ENCODE data around the gene SUSD1.

Gene SUSD1

DNA sequence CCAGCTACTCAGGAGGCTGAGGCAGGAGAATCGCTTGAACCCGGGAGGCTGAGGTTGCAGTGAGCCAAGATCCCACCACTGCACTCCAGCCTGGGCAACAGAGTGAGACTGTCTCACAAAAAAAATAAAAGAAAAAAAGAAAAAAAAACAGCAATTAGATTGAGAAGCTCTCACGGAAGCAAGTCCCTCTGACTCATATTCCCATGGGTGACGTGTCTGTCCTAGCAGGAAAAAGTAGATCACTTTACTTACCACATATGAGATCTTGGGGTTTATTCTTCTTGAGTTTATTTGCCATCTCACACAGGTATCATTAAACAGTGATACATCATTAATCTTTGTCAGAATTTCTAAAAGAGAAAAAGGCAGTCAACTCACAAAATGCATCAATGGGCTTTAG is 62.6 kb downstream of the SUSD1 start:
- no peaks in the 10 kb centered on the region for H4K20me1 ChIP-seq (ENCODE audit: insufficient read depth, low read length)
- ATAC-seq (ENCODE audit: insufficient read depth, low read depth) (no peak), DNase-seq (no peak)
- no peak for TF ChIP-seq EZH2 (IDR thresholded peaks at IDR 0.05; ENCODE audit: borderline replicate concordance, low read depth, low read length, severe bottlenecking)
- TF ChIP-seq, protein P1, sequence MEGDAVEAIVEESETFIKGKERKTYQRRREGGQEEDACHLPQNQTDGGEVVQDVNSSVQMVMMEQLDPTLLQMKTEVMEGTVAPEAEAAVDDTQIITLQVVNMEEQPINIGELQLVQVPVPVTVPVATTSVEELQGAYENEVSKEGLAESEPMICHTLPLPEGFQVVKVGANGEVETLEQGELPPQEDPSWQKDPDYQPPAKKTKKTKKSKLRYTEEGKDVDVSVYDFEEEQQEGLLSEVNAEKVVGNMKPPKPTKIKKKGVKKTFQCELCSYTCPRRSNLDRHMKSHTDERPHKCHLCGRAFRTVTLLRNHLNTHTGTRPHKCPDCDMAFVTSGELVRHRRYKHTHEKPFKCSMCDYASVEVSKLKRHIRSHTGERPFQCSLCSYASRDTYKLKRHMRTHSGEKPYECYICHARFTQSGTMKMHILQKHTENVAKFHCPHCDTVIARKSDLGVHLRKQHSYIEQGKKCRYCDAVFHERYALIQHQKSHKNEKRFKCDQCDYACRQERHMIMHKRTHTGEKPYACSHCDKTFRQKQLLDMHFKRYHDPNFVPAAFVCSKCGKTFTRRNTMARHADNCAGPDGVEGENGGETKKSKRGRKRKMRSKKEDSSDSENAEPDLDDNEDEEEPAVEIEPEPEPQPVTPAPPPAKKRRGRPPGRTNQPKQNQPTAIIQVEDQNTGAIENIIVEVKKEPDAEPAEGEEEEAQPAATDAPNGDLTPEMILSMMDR (IDR thresholded peaks at IDR 0.05; ENCODE audit: borderline replicate concordance, extremely low read depth, low read length, poor library complexity, severe bottlenecking) = no peak
- H2AFZ ChIP-seq (ENCODE audit: low read depth, low read length) = no peak overlapping the region
- peaks cover 3% of the 10 kb centered on the region; the same call in 1 of the 2 replicates for H3K36me3 ChIP-seq (ENCODE audit: insufficient read depth, low read length)
- no peak overlapping the region for H3K4me3 ChIP-seq (ENCODE audit: low read depth in 1 of 2, low read length in 2 of 2)
- no peak overlapping the region for H3K27ac ChIP-seq (ENCODE audit: low read length)
- H3K9ac ChIP-seq (ENCODE audit: low read depth, low read length) = no peak overlapping the region
- H3K27me3 ChIP-seq (ENCODE audit: insufficient read depth, low read length, poor library complexity) = no peaks in the 10 kb centered on the region
- H3K9me3 ChIP-seq (ENCODE audit: insufficient read depth, low read length, severe bottlenecking) = no peaks in the 10 kb centered on the region
- H3K4me1 ChIP-seq (ENCODE audit: insufficient read depth, low read length) = no peaks in the 10 kb centered on the region
- H3K4me2 ChIP-seq (ENCODE audit: insufficient read depth, low read length) = no peak overlapping the region
- no peaks in the 10 kb centered on the region for H3K79me2 ChIP-seq (ENCODE audit: insufficient read depth, low read length)

DNA sequence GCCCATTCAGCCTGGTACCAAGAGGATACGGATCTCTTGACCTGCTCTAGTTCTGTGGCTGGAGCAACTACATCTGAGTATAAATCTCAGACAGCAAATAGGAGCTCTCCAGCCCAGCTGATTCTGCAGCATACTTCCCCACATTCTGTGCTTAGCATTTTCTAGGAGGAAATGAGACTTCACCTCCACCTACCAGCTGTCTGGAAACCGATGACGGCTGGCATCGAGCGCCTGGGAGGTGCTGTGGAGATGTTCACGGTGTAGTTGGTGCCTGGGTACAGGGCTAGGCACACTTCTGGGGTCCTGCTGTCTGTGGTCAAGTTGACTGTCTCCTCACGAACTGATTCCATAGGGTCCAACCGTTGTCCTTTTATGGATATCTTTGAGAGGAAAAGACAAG is 63.6 kb downstream of the SUSD1 start:
- Histone ChIP-seq H4K20me1 (ENCODE audit: insufficient read depth, low read length) (no peaks in the 10 kb centered on the region), H3K4me1 (ENCODE audit: insufficient read depth, low read length) (no peaks in the 10 kb centered on the region)
- ATAC-seq (ENCODE audit: insufficient read depth, low read depth) = no peak

DNA sequence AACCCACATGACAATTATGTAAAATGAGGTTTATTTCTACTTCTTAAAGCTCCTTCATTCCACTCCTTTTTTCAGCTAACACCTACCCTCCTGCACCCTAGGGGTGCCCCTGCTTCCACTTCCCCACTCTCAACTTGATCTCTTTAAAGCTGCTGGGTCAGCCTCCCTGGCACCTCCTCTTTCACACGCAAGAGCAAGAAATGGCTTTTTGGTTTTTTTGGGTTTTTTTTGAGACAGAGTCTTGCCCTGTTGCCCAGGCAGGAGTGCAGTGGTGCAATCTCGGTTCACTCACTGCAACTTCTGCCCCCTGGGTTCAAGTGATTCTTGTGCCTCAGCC is 64.4 kb downstream of the SUSD1 start:
- no peak overlapping the region for H3K9ac ChIP-seq (ENCODE audit: low read depth, low read length)
- no peak overlapping the region for H3K27ac ChIP-seq (ENCODE audit: low read length)
- H3K27me3 ChIP-seq (ENCODE audit: insufficient read depth, low read length, poor library complexity) = no peaks in the 10 kb centered on the region
- H3K4me1 ChIP-seq (ENCODE audit: insufficient read depth, low read length) = no peaks in the 10 kb centered on the region
- no peak for ATAC-seq (ENCODE audit: insufficient read depth, low read depth)
- H3K9me3 ChIP-seq (ENCODE audit: insufficient read depth, low read length, severe bottlenecking) = no peaks in the 10 kb centered on the region
- no peak for DNase-seq
- H3K36me3 ChIP-seq (ENCODE audit: insufficient read depth, low read length) = peaks cover 3% of the 10 kb centered on the region; the same call in 1 of the 2 replicates
- no peak overlapping the region for H2AFZ ChIP-seq (ENCODE audit: low read depth, low read length)
- TF ChIP-seq EZH2 (IDR thresholded peaks at IDR 0.05; ENCODE audit: borderline replicate concordance, low read depth, low read length, severe bottlenecking) = no peak
- TF ChIP-seq, protein P1 (IDR thresholded peaks at IDR 0.05; ENCODE audit: borderline replicate concordance, extremely low read depth, low read length, poor library complexity, severe bottlenecking) = no peak
- no peak overlapping the region for H3K4me3 ChIP-seq (ENCODE audit: low read depth in 1 of 2, low read length in 2 of 2)
- H3K79me2 ChIP-seq (ENCODE audit: insufficient read depth, low read length) = no peaks in the 10 kb centered on the region
- no peaks in the 10 kb centered on the region for H4K20me1 ChIP-seq (ENCODE audit: insufficient read depth, low read length)
- no peak overlapping the region for H3K4me2 ChIP-seq (ENCODE audit: insufficient read depth, low read length)

More for the DNA sequence above, 63.6 kb downstream of the SUSD1 start:
- H3K79me2 ChIP-seq (ENCODE audit: insufficient read depth, low read length) = no peaks in the 10 kb centered on the region
- no peaks in the 10 kb centered on the region for H3K27me3 ChIP-seq (ENCODE audit: insufficient read depth, low read length, poor library complexity)
- H3K9ac ChIP-seq (ENCODE audit: low read depth, low read length) = no peak overlapping the region
- H3K9me3 ChIP-seq (ENCODE audit: insufficient read depth, low read length, severe bottlenecking) = no peaks in the 10 kb centered on the region
- H3K4me3 ChIP-seq (ENCODE audit: low read depth in 1 of 2, low read length in 2 of 2) = no peak overlapping the region
- TF ChIP-seq EZH2 (IDR thresholded peaks at IDR 0.05; ENCODE audit: borderline replicate concordance, low read depth, low read length, severe bottlenecking) = no peak
- TF ChIP-seq, protein P1 (IDR thresholded peaks at IDR 0.05; ENCODE audit: borderline replicate concordance, extremely low read depth, low read length, poor library complexity, severe bottlenecking) = no peak
- H3K36me3 ChIP-seq (ENCODE audit: insufficient read depth, low read length) = peaks cover 3% of the 10 kb centered on the region; the same call in 1 of the 2 replicates
- H3K27ac ChIP-seq (ENCODE audit: low read length) = no peak overlapping the region
- no peak overlapping the region for H2AFZ ChIP-seq (ENCODE audit: low read depth, low read length)
- DNase-seq = no peak
- no peak overlapping the region for H3K4me2 ChIP-seq (ENCODE audit: insufficient read depth, low read length)

Measured in DND-41 (cell line).